SK-N-SH treated with all-trans-retinoic acid at 6 μM for 48 hours (cell line): Measurements from ENCODE around the gene NAALADL2.

Source experiments
- BACH2 ChIP-seq: fragments of 250-450 bp; sonication (Bioruptor Pico); IDR thresholded peaks from 2 replicates; pipeline ENCODE4 v1.9.0; 2021; ENCODE audit warnings: mild to moderate bottlenecking, borderline replicate concordance
- CSDC2 ChIP-seq: fragments of 250-450 bp; sonication (Bioruptor Pico); IDR thresholded peaks from 2 replicates; pipeline ENCODE4 v1.5.0; 2020; ENCODE audit warnings: mild to moderate bottlenecking, moderate library complexity
- ESRRG ChIP-seq: fragments of 250-450 bp; sonication (Bioruptor Pico); IDR thresholded peaks from 2 replicates; pipeline ENCODE4 v1.6.1; 2021; ENCODE audit warnings: mild to moderate bottlenecking
- ISL1 ChIP-seq: fragments of 250-450 bp; sonication (Bioruptor Pico); IDR thresholded peaks from 2 replicates; pipeline ENCODE4 v2.1.2; 2022; ENCODE audit warnings: mild to moderate bottlenecking, moderate library complexity
- OSR1 ChIP-seq: fragments of 250-450 bp; sonication (Bioruptor Pico); IDR thresholded peaks from 2 replicates; pipeline ENCODE4 v1.8.0; 2022; ENCODE audit warnings: moderate library complexity, mild to moderate bottlenecking, inconsistent platforms
- RARB ChIP-seq: fragments of 250-450 bp; sonication (Bioruptor Pico); IDR thresholded peaks from 2 replicates; pipeline ENCODE4 v1.8.0; 2021; ENCODE audit warnings: mild to moderate bottlenecking, moderate library complexity
- TCF4 ChIP-seq: fragments of 250-450 bp; sonication (Bioruptor Pico); IDR thresholded peaks from 2 replicates; pipeline ENCODE4 v1.8.0; 2021; ENCODE audit warnings: mild to moderate bottlenecking, moderate library complexity, borderline replicate concordance
- TOX ChIP-seq: fragments of 250-450 bp; sonication (Bioruptor Pico); IDR thresholded peaks from 2 replicates; pipeline ENCODE4 v1.8.0; 2021; ENCODE audit warnings: mild to moderate bottlenecking, moderate library complexity, borderline replicate concordance
- ZFP3 ChIP-seq: fragments of 250-450 bp; sonication (Bioruptor Pico); IDR thresholded peaks from 2 replicates; pipeline ENCODE4 v1.5.0; 2020; ENCODE audit warnings: mild to moderate bottlenecking, moderate library complexity
- ZFP30 ChIP-seq: fragments of 450-650 bp; formaldehyde crosslinking; IDR thresholded peaks from 2 replicates; pipeline ENCODE4 v1.5.0; 2022; ENCODE audit warnings: mild to moderate bottlenecking, moderate library complexity
- ZNF565 ChIP-seq: fragments of 450-650 bp; formaldehyde crosslinking; conservative IDR thresholded peaks from 2 replicates; pipeline ENCODE4 v1.5.0; 2020; ENCODE audit warnings: low read depth, mild to moderate bottlenecking, moderate library complexity
- ZNF70 ChIP-seq: fragments of 450-650 bp; formaldehyde crosslinking; IDR thresholded peaks from 2 replicates; pipeline ENCODE4 v1.5.0; 2020; ENCODE audit warnings: mild to moderate bottlenecking, moderate library complexity

DNA sequence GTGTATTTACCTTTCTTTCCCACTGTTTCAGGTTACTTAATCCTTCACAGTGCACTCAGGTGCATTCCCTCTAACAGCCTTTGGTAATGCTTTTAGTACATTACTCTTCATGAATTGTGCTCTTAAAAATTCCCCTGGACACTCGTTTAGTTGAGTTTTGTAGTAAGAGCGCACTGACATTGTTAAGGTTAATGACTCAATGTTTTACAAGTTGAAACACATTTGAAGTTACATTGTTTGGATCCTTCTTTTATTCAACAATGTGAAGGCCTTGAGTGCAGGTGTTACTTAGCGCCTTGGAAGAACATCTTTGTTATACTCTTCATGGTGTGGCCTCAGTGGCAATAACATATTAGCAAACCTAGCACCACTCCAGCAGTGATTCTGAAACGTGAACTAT, 739.6 kb downstream of the NAALADL2 start:
- TF ChIP-seq TOX (CRISPR knock-in tag) (no peak), ZFP3 (CRISPR knock-in tag) (no peak), RARB (no peak), ZNF565 (CRISPR knock-in tag) (no peak), ESRRG (CRISPR knock-in tag) (no peak), ZFP30 (no peak), BACH2 (CRISPR knock-in tag) (no peak), ISL1 (CRISPR knock-in tag) (no peak), ZNF70 (CRISPR knock-in tag) (no peak), CSDC2 (CRISPR knock-in tag) (no peak), TCF4 (CRISPR knock-in tag) (no peak), OSR1 (no peak)
